HEK293T (cell line): ENCODE measurements around the gene TPSD1.

Experiments used
- BHLHE40 ChIP-seq: fragments of 450-650 bp; IDR thresholded peaks from 2 replicates; pipeline ENCODE4 v1.6.1; 2016; ENCODE audit warnings: mild to moderate bottlenecking, moderate library complexity, borderline replicate concordance
- CTBP1 ChIP-seq: fragments of 450-650 bp; IDR thresholded peaks from 2 replicates; pipeline ENCODE4 v1.6.1; 2016; ENCODE audit warnings: borderline replicate concordance
- FOXK2 ChIP-seq: fragments of 450-650 bp; IDR thresholded peaks from 2 replicates; pipeline ENCODE4 v1.6.1; 2016; ENCODE audit warnings: mild to moderate bottlenecking
- LEF1 ChIP-seq: fragments of 450-650 bp; IDR thresholded peaks from 2 replicates; pipeline ENCODE4 v1.6.1; 2017; ENCODE audit warnings: mild to moderate bottlenecking, borderline replicate concordance
- NFRKB ChIP-seq: fragments of 450-650 bp; IDR thresholded peaks from 2 replicates; pipeline ENCODE4 v1.6.1; 2016; ENCODE audit warnings: mild to moderate bottlenecking, moderate library complexity
- PKNOX1 ChIP-seq: fragments of 450-650 bp; IDR thresholded peaks from 2 replicates; pipeline ENCODE4 v1.6.1; 2016
- SUZ12 ChIP-seq: fragments of 450-650 bp; IDR thresholded peaks from 2 replicates; pipeline ENCODE4 v1.6.1; 2016; ENCODE audit warnings: mild to moderate bottlenecking
- TARDBP ChIP-seq: fragments of 450-650 bp; IDR thresholded peaks from 2 replicates; pipeline ENCODE4 v1.6.1; 2016
- ZNF384 ChIP-seq: fragments of 450-650 bp; IDR thresholded peaks from 2 replicates; pipeline ENCODE4 v1.6.1; 2016

- TF ChIP-seq SUZ12 (no peak), LEF1 (no peak), ZNF384 (no peak), TARDBP (no peak), PKNOX1 (no peak), FOXK2 (no peak), NFRKB (no peak), BHLHE40 (no peak), CTBP1 (no peak)
These were observed 21.9 kb downstream of the TPSD1 start for GRCh38 chr16:1277617-1278282.
